ENCODE results near the gene ABCC6.

Gene ABCC6

GRCh38 chr16:16139061-16139460 is 84.2 kb downstream of the ABCC6 start:
- no peak for DNase-seq

DNA sequence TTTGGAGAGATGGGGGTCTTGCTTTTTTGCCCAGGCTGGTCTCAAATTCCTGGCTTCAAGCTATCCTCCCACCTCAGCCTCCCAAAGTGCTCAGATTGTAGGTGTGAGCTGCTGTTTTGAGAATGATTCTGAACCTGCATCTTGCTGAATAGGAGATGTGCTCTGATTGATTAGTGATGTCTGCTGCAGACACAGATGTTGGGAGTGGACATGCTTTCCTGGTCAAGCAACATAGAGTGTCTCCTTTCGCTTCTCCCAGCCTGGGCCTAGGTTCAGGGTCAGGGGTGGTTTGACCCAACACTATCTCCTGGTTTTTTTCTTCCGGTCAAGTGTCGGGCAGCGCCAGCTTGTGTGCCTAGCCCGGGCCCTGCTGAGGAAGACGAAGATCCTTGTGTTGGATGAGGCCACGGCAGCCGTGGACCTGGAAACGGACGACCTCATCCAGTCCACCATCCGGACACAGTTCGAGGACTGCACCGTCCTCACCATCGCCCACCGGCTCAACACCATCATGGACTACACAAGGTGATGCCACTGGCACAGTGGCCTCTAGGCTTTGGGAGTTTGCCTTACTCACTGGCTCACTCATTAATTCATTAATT is 85.2 kb downstream of the ABCC6 start:
- DNase-seq, result no peak

DNA sequence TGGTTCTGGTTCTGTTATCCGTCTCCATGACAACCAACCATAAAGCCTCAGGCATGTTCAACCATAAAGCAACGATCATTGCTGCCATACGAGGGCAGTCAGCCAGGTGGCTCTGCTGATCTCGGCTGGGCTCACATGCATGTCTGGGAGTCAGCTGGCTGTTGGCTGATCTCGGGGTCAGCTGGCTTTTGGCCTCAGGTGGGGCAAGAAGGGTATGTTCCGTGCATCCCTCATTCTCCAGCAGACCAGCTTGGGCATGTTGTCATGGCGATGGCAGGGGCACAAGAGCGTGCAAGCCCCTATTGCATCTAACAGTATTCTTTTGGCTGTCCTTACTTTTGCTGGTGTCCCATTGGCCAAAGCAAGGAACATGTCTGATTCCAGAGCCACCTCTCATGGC is 86.2 kb downstream of the ABCC6 start:
- no peak for DNase-seq

DNA sequence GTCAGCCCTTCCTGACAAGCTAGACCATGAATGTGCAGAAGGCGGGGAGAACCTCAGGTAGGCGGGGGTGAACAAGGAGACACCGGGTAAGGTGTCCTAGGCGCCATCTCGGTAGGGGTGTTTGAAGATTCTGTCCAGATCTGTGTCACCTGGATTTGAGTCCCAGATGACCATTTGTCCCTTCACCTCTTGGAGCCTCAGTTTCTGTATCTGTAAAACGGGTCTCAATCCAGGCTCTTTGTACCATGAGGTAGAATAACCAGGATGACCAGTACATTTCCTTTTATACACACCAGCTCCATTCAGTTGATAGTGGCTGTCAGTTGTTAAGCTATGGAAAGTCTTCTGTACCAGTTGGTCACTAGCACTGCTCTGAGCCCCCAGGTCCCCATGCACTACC is 86.7 kb downstream of the ABCC6 start:
- DNase-seq, result no peak

GRCh38 chr16:16133943-16134604 is 89.2 kb downstream of the ABCC6 start:
- no peak for DNase-seq

DNA sequence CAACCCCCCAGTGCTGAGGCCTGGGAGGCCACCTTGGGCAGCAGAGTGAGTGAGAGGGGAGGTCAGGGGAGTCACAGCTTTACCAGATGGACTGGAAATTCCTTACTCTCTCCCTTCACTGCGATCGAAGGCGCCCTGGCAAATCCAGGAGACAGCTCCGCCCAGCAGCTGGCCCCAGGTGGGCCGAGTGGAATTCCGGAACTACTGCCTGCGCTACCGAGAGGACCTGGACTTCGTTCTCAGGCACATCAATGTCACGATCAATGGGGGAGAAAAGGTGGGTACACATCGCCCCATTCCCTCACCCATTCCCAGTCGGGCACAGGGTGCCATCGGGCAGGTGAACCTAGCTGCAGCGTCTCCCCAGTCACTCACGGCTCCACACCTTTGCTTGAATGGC is 91.6 kb downstream of the ABCC6 start:
- no peak for DNase-seq

GRCh38 chr16:16131204-16131603 is 92.1 kb downstream of the ABCC6 start:
- DNase-seq, result no peak

- peak; percentile 62 for DNase-seq
Measured at GRCh38 chr16:16127469-16128116, 95.7 kb downstream of the ABCC6 start.

DNA sequence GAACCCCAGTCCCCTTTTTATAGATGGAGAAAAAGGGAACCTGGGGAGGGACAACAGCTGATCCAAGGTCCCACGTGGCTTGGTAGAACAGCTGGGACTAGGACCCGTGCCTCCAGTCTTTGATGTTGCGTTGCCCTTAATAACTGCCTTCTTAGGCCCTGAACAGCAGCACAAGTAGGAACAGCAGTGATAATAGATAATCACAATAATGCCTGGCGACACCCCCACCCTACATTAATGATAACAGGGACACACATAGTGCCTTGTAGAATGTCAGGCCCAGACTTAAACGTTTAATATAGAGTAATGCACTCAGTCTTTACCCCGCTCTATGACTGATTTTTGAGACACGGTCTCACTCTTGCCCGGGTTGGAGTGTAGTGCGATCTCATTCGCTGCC is 96.4 kb downstream of the ABCC6 start:
- DNase-seq, result no peak

DNA sequence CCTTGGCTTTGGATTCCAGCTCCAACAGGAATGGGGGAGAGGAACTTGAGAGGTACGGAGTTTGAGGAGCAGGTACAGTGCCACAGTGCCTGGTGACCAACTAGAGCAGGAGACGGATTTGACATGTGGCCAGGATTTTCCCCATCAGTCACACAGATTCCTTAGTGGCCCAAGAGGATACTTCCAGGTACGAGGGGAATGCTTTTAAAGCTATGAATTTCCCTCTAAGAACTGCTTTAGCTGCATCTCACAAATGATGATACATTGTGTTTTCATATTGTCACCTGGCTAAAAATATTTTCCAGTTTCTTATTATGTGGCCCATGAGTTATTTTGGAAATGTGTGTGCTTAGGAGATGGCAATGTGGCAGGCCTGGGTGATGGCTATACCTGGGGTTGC is 98.3 kb downstream of the ABCC6 start:
- DNase-seq, result no peak

DNA sequence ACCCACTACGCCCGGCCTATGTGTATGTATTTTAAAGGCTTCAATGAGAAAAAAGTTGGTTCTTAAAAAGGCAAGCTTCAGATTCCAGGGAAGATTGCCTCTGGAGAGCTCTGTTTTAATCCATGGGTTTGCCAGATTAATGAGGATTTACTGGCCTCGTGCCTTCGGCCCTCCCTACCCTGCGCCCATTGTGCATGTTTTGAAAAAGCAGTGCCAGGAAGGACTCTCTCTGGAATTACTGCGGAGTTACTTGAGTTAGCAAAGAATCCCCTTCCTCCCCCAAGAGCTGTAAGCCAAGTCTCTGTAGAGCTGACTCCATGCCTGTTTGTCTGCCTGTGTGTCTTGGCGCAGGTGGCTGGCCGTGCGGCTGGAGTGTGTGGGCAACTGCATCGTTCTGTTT is 98.9 kb downstream of the ABCC6 start:
- no peak for DNase-seq

- DNase-seq, result no peak
Measured at GRCh38 chr16:16122264-16122663, 101.0 kb downstream of the ABCC6 start.

DNA sequence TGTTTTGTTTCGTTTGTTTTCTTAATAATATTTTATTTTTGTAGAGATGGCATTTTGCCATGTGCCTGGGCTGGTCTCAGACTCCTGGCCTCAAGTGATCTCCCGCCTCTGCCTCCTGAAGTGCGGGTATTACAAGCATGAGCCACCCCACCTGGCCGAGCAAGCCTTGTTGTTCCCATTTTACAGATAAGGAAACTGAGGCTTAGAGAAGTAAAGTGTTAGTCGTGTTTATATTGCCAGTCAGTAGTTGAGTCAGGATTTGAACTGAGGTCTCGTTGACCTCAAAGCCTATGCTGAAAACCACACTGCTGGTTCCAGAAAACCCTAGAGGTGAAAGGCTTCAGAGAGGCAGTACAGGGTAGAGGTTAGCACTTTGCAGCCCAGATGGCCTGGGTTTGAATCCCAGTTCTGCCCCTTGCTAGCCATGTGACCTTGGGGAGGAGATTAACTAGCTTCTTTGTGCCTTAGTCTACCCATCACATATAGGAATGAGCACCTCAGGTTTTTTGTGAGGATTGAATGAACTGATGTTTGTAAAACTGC is 102.0 kb downstream of the ABCC6 start:
- DNase-seq, result no peak

GRCh38 chr16:16120382-16121184 is 102.7 kb downstream of the ABCC6 start:
- DNase-seq, result no peak

- DNase-seq, result no peak
Measured at GRCh38 chr16:16120044-16120381, 103.3 kb downstream of the ABCC6 start.

- no peak for DNase-seq
Measured at GRCh38 chr16:16118337-16118736, 105.0 kb downstream of the ABCC6 start.

GRCh38 chr16:16116841-16117240 is 106.5 kb downstream of the ABCC6 start:
- no peak for DNase-seq

- no peak for DNase-seq
Measured at GRCh38 chr16:16113076-16113475, 110.2 kb downstream of the ABCC6 start.

DNA sequence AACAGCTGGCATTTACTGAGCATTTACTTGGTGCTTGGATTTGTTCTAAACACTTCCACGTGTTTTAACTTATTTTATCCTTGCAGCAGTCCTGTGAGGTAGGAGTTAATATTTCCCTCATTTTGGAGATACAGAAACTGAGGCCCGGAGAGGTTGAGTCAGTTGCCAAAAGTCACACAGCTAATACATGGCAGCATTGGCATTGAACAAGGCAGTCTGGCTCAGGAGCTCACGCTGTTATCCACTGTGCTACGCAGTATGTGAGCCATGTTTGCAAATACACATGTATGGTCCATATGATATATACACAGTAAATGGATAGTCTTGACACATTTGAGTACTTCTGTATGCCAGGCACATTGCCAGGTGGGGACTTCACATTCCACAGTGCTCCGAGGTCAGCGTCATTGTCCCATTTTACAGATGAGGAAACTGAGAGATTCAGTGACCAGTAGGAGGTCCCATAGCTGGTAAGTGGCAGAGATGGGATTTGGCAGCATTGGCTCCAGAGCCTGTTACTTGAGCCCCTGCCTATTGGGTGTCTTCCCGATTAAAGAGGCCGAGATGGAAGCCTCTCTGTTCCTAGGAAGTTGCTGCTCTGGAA is 110.7 kb downstream of the ABCC6 start:
- no peak for DNase-seq

DNA sequence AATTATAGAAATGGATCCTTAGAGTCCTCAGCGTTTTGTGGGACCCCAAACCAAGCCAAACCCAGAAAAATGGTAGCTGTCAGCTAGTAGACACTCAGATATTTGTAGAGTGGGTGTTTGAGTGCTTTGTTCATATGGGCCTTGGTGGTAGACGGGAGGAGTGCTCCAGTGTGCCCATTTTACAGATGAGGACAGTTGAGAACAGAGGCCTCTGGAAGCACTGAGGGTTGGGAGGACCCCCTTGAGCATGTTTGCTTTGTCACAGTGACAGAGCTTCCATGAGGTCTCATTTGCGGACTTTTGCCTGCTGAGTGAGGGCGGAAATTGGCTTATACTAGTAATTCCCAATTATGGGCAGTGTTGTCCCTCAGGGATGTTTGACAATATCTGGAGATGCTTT is 111.7 kb downstream of the ABCC6 start:
- no peak for DNase-seq

- no peak for DNase-seq
Measured at GRCh38 chr16:16110111-16110490, 113.2 kb downstream of the ABCC6 start.

GRCh38 chr16:16109453-16110110 is 113.7 kb downstream of the ABCC6 start:
- no peak for DNase-seq

GRCh38 chr16:16108759-16109158 is 114.5 kb downstream of the ABCC6 start:
- no peak for DNase-seq

Data from activated T-cell treated with anti-CD3 and anti-CD28 coated beads for 4 hours (primary cell).